GM06990 (cell line): ENCODE measurements around the gene DIP2B.

Experiments
- DNase-seq: peaks from one replicate; pipeline ENCODE4 v3.0.0-alpha.2; 2011; ENCODE audit not compliant: insufficient read length; ENCODE audit errors: extremely low read depth
- H3K27me3 ChIP-seq: replicated peaks from 2 replicates; pipeline ENCODE4 v1.6.0; 2011; ENCODE audit warnings: low read length; ENCODE audit not compliant: control insufficient read depth, insufficient read depth
- H3K36me3 ChIP-seq: 2 replicates; pipeline ENCODE4 v1.5.1; 2011; ENCODE audit warnings: low read length; ENCODE audit not compliant: control insufficient read depth, insufficient read depth
- H3K4me3 ChIP-seq: replicated peaks from 2 replicates; pipeline ENCODE4 v1.5.1; 2011; ENCODE audit warnings: low read depth, mild to moderate bottlenecking, control low read depth, low read length
- CTCF ChIP-seq: IDR thresholded peaks from 2 replicates; pipeline ENCODE4 v1.5.1; 2011; ENCODE audit warnings: low read length, control low read depth, mild to moderate bottlenecking, inconsistent platforms; ENCODE audit not compliant: insufficient read depth, poor library complexity, severe bottlenecking

The DIP2B gene

GRCh38 chr12:50787618-50788017 lies 282.8 kb downstream of the DIP2B start:
- Histone ChIP-seq H3K27me3 (no peaks in the 10 kb centered on the region), H3K4me3 (no peak overlapping the region), H3K36me3 (no peaks in the 10 kb centered on the region; the same call in 1 of the 2 replicates)
- DNase-seq = no peak
- no peak for TF ChIP-seq CTCF

DNA sequence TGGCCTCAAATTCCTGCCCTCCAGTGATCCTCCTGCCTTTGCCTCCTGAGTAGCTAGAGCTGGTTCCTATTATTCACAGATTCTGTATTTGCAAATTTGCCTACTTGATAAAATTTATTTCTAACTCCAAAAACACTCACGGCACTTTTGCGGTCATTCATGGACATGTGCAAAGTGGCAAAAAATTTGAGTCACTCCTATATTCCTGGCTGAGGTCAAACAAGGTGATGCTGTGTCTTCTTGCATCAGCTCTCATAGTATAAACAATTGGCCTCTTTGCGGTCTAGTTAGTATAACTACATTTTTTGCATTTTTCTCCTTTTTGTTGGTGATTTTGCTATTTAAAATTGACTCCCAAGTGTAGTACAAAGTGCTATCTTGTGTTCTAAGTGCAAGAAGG lies 283.8 kb downstream of the DIP2B start:
- H3K36me3 ChIP-seq = no peaks in the 10 kb centered on the region; the same call in 1 of the 2 replicates
- no peak for TF ChIP-seq CTCF
- no peak overlapping the region for H3K4me3 ChIP-seq
- H3K27me3 ChIP-seq = no peaks in the 10 kb centered on the region
- DNase-seq = no peak

- Histone ChIP-seq H3K4me3 (no peak overlapping the region), H3K36me3 (no peaks in the 10 kb centered on the region; the same call in 1 of the 2 replicates), H3K27me3 (no peaks in the 10 kb centered on the region)
- DNase-seq = no peak
- no peak for TF ChIP-seq CTCF
Measured at GRCh38 chr12:50790081-50790480, 285.3 kb downstream of the DIP2B start.
